Ovary (tissue), 9 donors: ENCODE measurements around the gene SLC6A15. TPM values are rescaled to one million over a fixed set of nuclear protein-coding genes. Genes with fewer than 3 reads are reported as not detected.

Experiments used
- DNase-seq, 5 donors: peaks; one replicate each; pipeline ENCODE4 v3.0.0-alpha.2; 2019 to 2020
- H3K27ac ChIP-seq, 2 donors: fragments of 200-600 bp; one replicate each; pipeline versions ENCODE4 v1.5.1 to v1.8.0; 2019 to 2022
- H3K27me3 ChIP-seq: fragments of 200-600 bp; one replicate; pipeline ENCODE4 v1.8.0; 2022
- H3K36me3 ChIP-seq: fragments of 200-600 bp; sonication (generic); one replicate; pipeline ENCODE4 v1.5.1; 2019
- H3K4me1 ChIP-seq: one replicate; pipeline ENCODE4 v1.8.1; 2013; ENCODE audit warnings: mild to moderate bottlenecking, moderate library complexity; ENCODE audit not compliant: insufficient read depth
- H3K4me3 ChIP-seq: fragments of 200-600 bp; sonication (generic); one replicate; pipeline ENCODE4 v1.5.1; 2017
- H3K9me3 ChIP-seq, 2 donors: fragments of 200-600 bp in 1 of 2; sonication (generic) in 1 of 2; one replicate each; pipeline versions ENCODE4 v1.5.1 to v1.8.1; 2013 to 2019; ENCODE audit warnings: mild to moderate bottlenecking in 1 of 2, moderate library complexity in 1 of 2
- CTCF ChIP-seq, 3 donors: fragments of 450-650 bp in 2 of 3; fragments of 200-600 bp in 1 of 3; IDR thresholded peaks; one replicate each; pipeline versions ENCODE4 v1.5.1 to v1.8.0; 2016 to 2022; ENCODE audit warnings: antibody characterized with exemption in 3 of 3, mild to moderate bottlenecking in 1 of 3
- EP300 ChIP-seq: sonication (generic); formaldehyde crosslinking; IDR thresholded peaks from one replicate; pipeline ENCODE4 v1.6.1; 2017; ENCODE audit warnings: antibody characterized with exemption
- POLR2A ChIP-seq: fragments of 450-650 bp; IDR thresholded peaks from one replicate; pipeline ENCODE4 v1.6.1; 2017; ENCODE audit warnings: antibody characterized with exemption, mild to moderate bottlenecking, moderate library complexity
- WGBS, 3 donors: extraction: QIAGEN DNeasy Blood & Tissue Kit in 1 of 3; methylation state at CpG; one replicate each; pipeline versions ENCODE4 v1.1.5 to v1.1.7; 2013 to 2017; 5-methylcytosine and 5-hydroxymethylcytosine counted together
- intact Hi-C, 4 donors: fragments of 100-400 bp; cut with DNase I; formaldehyde crosslinking; loops; one replicate each; pipeline versions ENCODE4 v1.11.0 to v1.15.1; 2022 to 2023
- polyA plus RNA-seq, 2 donors: library from polyadenylated mRNA; stranded (reverse); fragments of 200-250 nt in 1 of 2; fragments of 350-450 nt in 1 of 2; fragmentation: Illumina TruSeq in 1 of 2; extraction: RNeasy Lipid Tissue Mini Kit (QIAGEN cat#74804) in 1 of 2; gene quantifications; one replicate each; pipeline ENCODE4 v1.2.3, GENCODE V29; 2013 to 2014
- total RNA-seq, 7 donors: library from RNA; depleted of rRNA in 2 of 7; stranded (reverse); fragments of >200 nt in 2 of 7; fragmentation: NEBNext Ultra II Directional in 3 of 7; extraction: Animal tissue kit (Norgen Biotek cat#: 25700) in 3 of 7; gene quantifications; one replicate each; pipeline versions ENCODE4 v1.1.0 to v1.2.4, GENCODE V29; 2016 to 2023
- donor health status: DM: no; HTN: no; CAD: no; lungs with moderate emphysema.
- donor health status: DM: no; HTN: no; CAD: no.
- donor health status: Bipolar disorder and iron deficiency.
- donor health status: DM: yes; HTN: yes; CAD: no.
- donor health status: DM: no; HTN: no; CAD: no.
- donor health status: DM: yes; HTN: yes; CAD: no.

Gene SLC6A15
- total and polyA plus RNA-seq, 9 donors: 0.02 to 1.8 (median 0.37) TPM

- intact Hi-C loops: no loop called here
- Histone ChIP-seq H3K9me3 (no peaks in the 10 kb centered on the region), H3K4me3 (no peak overlapping the region), H3K36me3 (no peaks in the 10 kb centered on the region), H3K4me1 (no peaks in the 10 kb centered on the region), H3K27ac (no peak overlapping the region), H3K27me3 (no peaks in the 10 kb centered on the region)
- no peak for DNase-seq
- WGBS, 3 donors: 47 to 51% (median 48%) methylated on average over 2 of the region's 2 CpGs
- no peak for TF ChIP-seq CTCF (IDR thresholded peaks at IDR 0.05)
- TF ChIP-seq EP300: no peak
- no peak for TF ChIP-seq POLR2A
Measured at GRCh38 chr12:84858796-84859195, 53.8 kb downstream of the SLC6A15 start.

- Histone ChIP-seq H3K27ac (no peak overlapping the region), H3K36me3 (no peaks in the 10 kb centered on the region), H3K4me3 (no peak overlapping the region), H3K27me3 (no peaks in the 10 kb centered on the region), H3K9me3 (no peaks in the 10 kb centered on the region), H3K4me1 (no peaks in the 10 kb centered on the region)
- no peak for DNase-seq
- TF ChIP-seq POLR2A: no peak
- TF ChIP-seq EP300: no peak
- no peak for TF ChIP-seq CTCF (IDR thresholded peaks at IDR 0.05)
- 90 to 97% (median 95%) methylated on average over 2 of the region's 2 CpGs for WGBS, 3 donors
- intact Hi-C loops: no loop called here
Measured at GRCh38 chr12:84857525-84858208, 54.9 kb downstream of the SLC6A15 start.

GRCh38 chr12:84856156-84856900 lies 56.3 kb downstream of the SLC6A15 start:
- Histone ChIP-seq H3K27ac (no peak overlapping the region), H3K36me3 (no peaks in the 10 kb centered on the region), H3K9me3 (no peaks in the 10 kb centered on the region), H3K27me3 (no peaks in the 10 kb centered on the region), H3K4me1 (no peaks in the 10 kb centered on the region), H3K4me3 (no peak overlapping the region)
- intact Hi-C loops: no loop called here
- TF ChIP-seq EP300: no peak
- no peak for TF ChIP-seq CTCF (IDR thresholded peaks at IDR 0.05)
- no peak for TF ChIP-seq POLR2A
- no peak for DNase-seq
- 81 to 94% (median 82%) methylated on average over 1 of the region's 1 CpG for WGBS, 3 donors

- Histone ChIP-seq H3K4me1 (no peaks in the 10 kb centered on the region), H3K36me3 (no peaks in the 10 kb centered on the region), H3K4me3 (no peak overlapping the region), H3K9me3 (no peaks in the 10 kb centered on the region), H3K27ac (no peak overlapping the region), H3K27me3 (no peaks in the 10 kb centered on the region)
- intact Hi-C loops: no loop called here
- 91 to 93% (median 92%) methylated on average over 1 of the region's 1 CpG for WGBS, 3 donors
- no peak for DNase-seq
- TF ChIP-seq POLR2A (no peak), EP300 (no peak), CTCF (IDR thresholded peaks at IDR 0.05) (no peak)
Measured at GRCh38 chr12:84843593-84844144, 68.9 kb downstream of the SLC6A15 start.
